Neuronal stem cell (in vitro differentiated cells): ENCODE measurements around the gene EMSY.
"Not testable (repeated sequence)": the region's sequence is repeated elsewhere in the genome, so short reads cannot be mapped to it uniquely, and the experiment has no call there.

Experiments used
- DNase-seq: peaks from one replicate; pipeline ENCODE4 v3.0.0-alpha.2; 2013; ENCODE audit warnings: low spot score
- H2AFZ ChIP-seq: one replicate; pipeline ENCODE4 v1.6.1; 2013; ENCODE audit warnings: mild to moderate bottlenecking, low read length, inconsistent platforms
- H2AK5ac ChIP-seq: 2 replicates; pipeline ENCODE4 v1.6.1; 2013; ENCODE audit warnings: low read depth, mild to moderate bottlenecking, inconsistent platforms, low read length, moderate library complexity, mixed read lengths
- H2BK120ac ChIP-seq: 2 replicates; pipeline ENCODE4 v1.6.1; 2013; ENCODE audit warnings: low read depth, mild to moderate bottlenecking, inconsistent platforms, low read length, moderate library complexity, mixed read lengths
- H2BK12ac ChIP-seq: one replicate; pipeline ENCODE4 v1.6.1; 2013; ENCODE audit warnings: low read length, inconsistent platforms
- H2BK15ac ChIP-seq: 2 replicates; pipeline ENCODE4 v1.6.1; 2013; ENCODE audit warnings: mild to moderate bottlenecking, low read length, inconsistent platforms, mixed read lengths
- H2BK5ac ChIP-seq: one replicate; pipeline ENCODE4 v1.6.1; 2013; ENCODE audit warnings: inconsistent platforms, mild to moderate bottlenecking, low read length, moderate library complexity
- H3K14ac ChIP-seq: one replicate; pipeline ENCODE4 v1.6.1; 2013; ENCODE audit warnings: low read length, inconsistent platforms
- H3K18ac ChIP-seq: 2 replicates; pipeline ENCODE4 v1.6.1; 2013; ENCODE audit warnings: low read length, inconsistent platforms
- H3K23ac ChIP-seq: 2 replicates; pipeline ENCODE4 v1.6.1; 2013; ENCODE audit warnings: low read depth, mild to moderate bottlenecking, mixed read lengths, low read length, inconsistent platforms; ENCODE audit not compliant: poor library complexity
- H3K27ac ChIP-seq: replicated peaks from 3 replicates; pipeline ENCODE4 v1.5.1; 2013; ENCODE audit warnings: low read length, inconsistent platforms
- H3K27me3 ChIP-seq, 3 experiments: 2 replicates each; pipeline ENCODE4 v1.6.1; 2013; ENCODE audit warnings: low read length in 3 of 3, mild to moderate bottlenecking in 2 of 3, inconsistent platforms in 1 of 3, low read depth in 1 of 3, mixed read lengths in 1 of 3, moderate library complexity in 1 of 3; ENCODE audit not compliant: control insufficient read depth in 3 of 3, insufficient read depth in 3 of 3
- H3K36me3 ChIP-seq, 2 donors: replicated peaks in 1 of 2; 2 replicates each; pipeline ENCODE4 v1.6.1; 2013; ENCODE audit warnings: low read length in 2 of 2; ENCODE audit not compliant: control insufficient read depth in 2 of 2, insufficient read depth in 2 of 2
- H3K4ac ChIP-seq: 2 replicates; pipeline ENCODE4 v1.6.1; 2013; ENCODE audit warnings: inconsistent platforms, mild to moderate bottlenecking, low read length, moderate library complexity
- H3K4me1 ChIP-seq, 2 donors: 1 replicate in 1 of 2; 2 replicates in 1 of 2; pipeline ENCODE4 v1.6.1; 2013; ENCODE audit warnings: low read length in 2 of 2, low read depth in 1 of 2; ENCODE audit not compliant: control insufficient read depth in 2 of 2, insufficient read depth in 1 of 2
- H3K4me2 ChIP-seq: one replicate; pipeline ENCODE4 v1.6.1; 2013; ENCODE audit warnings: mild to moderate bottlenecking, low read length, inconsistent platforms; ENCODE audit not compliant: insufficient read depth, poor library complexity, severe bottlenecking
- H3K4me3 ChIP-seq, 2 donors: 2 replicates each; pipeline ENCODE4 v1.5.1; 2013; ENCODE audit warnings: low read length in 2 of 2, mild to moderate bottlenecking in 2 of 2, inconsistent platforms in 1 of 2, moderate library complexity in 1 of 2
- H3K79me1 ChIP-seq: one replicate; pipeline ENCODE4 v1.6.1; 2013; ENCODE audit warnings: low read depth, mild to moderate bottlenecking, inconsistent platforms, low read length, moderate library complexity
- H3K9ac ChIP-seq: one replicate; pipeline ENCODE4 v1.6.1; 2013; ENCODE audit warnings: mild to moderate bottlenecking, low read depth, low read length, inconsistent platforms; ENCODE audit not compliant: poor library complexity
- H3K9me3 ChIP-seq, 2 donors: replicated peaks in 1 of 2; 2 replicates each; pipeline versions ENCODE3 to v1.6.1; 2013; ENCODE audit warnings: low read length in 2 of 2, mild to moderate bottlenecking in 2 of 2, inconsistent platforms in 1 of 2, low read depth in 1 of 2, mixed read lengths in 1 of 2, moderate library complexity in 1 of 2; ENCODE audit not compliant: control insufficient read depth in 2 of 2, insufficient read depth in 1 of 2
- H4K8ac ChIP-seq: one replicate; pipeline ENCODE4 v1.6.1; 2013; ENCODE audit warnings: low read depth, mild to moderate bottlenecking, inconsistent platforms, low read length, moderate library complexity
- H4K91ac ChIP-seq: one replicate; pipeline ENCODE4 v1.6.1; 2013; ENCODE audit warnings: low read length, low read depth, mild to moderate bottlenecking, inconsistent platforms; ENCODE audit not compliant: poor library complexity
- WGBS, 2 donors: extraction: QIAGEN DNeasy Blood & Tissue Kit; methylation state at CpG; one replicate each; pipeline ENCODE4 v1.1.7; 2013; ENCODE audit warnings: missing lambda C conversion rate in 2 of 2, mixed read lengths in 1 of 2; ENCODE audit not compliant: insufficient read length in 2 of 2, insufficient replicate concordance in 1 of 2; ENCODE audit errors: extremely low coverage in 2 of 2; 5-methylcytosine and 5-hydroxymethylcytosine counted together

EMSY gene

GRCh38 chr11:76401484-76401883, 43.3 kb upstream of the EMSY start:
- H4K8ac ChIP-seq, H3K4me3 ChIP-seq, H3K27me3 ChIP-seq, H3K27ac ChIP-seq, H2BK15ac ChIP-seq, H3K9ac ChIP-seq, H2BK12ac ChIP-seq, H3K36me3 ChIP-seq, H2BK5ac ChIP-seq, H3K4me1 ChIP-seq, H3K4ac ChIP-seq, DNase-seq, H3K79me1 ChIP-seq, H3K9me3 ChIP-seq, H3K14ac ChIP-seq, H2AFZ ChIP-seq, H3K18ac ChIP-seq, H3K23ac ChIP-seq, H4K91ac ChIP-seq, H3K4me2 ChIP-seq, H2AK5ac ChIP-seq, H2BK120ac ChIP-seq: not testable (repeated sequence)
- no CpG with 5 or more reads among the region's 8 CpGs for WGBS, 2 donors

DNA sequence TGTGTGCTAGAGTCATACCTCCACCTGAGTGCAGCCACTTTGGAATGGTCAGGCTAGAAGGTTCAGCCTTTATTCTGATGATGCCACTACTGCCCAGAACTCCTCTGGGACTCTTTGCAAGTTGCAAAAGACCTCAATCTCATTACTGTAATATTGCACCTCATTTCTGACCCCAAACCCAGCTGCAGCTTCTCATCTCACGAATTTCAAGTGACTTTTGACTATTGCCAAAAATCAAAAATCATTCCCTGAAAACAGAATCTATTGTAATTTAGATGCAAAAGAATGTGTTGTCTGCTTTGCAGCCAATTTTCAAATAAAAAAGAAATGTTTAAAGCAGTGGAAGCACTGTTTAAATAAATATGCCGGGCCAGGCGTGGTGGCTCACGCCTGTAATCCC, 38.5 kb upstream of the EMSY start:
- H4K8ac ChIP-seq = no peak overlapping the region
- WGBS, 2 donors = no CpG with 5 or more reads among the region's 4 CpGs
- no peaks in the 10 kb centered on the region for H3K36me3 ChIP-seq
- H3K18ac ChIP-seq = no peak overlapping the region
- H3K23ac ChIP-seq = no peak overlapping the region
- no peaks in the 10 kb centered on the region for H3K79me1 ChIP-seq
- H2AFZ ChIP-seq = no peak overlapping the region
- no peak overlapping the region for H2BK5ac ChIP-seq
- no peak overlapping the region for H3K4me3 ChIP-seq
- H2AK5ac ChIP-seq = no peak overlapping the region
- no peak overlapping the region for H2BK15ac ChIP-seq
- H3K4ac ChIP-seq = no peak overlapping the region
- no peak for DNase-seq
- peaks cover 5 to 7% of the 10 kb centered on the region in 2 donors for H3K4me1 ChIP-seq
- H3K4me2 ChIP-seq = no peak overlapping the region
- H3K27me3 ChIP-seq = no peaks in the 10 kb centered on the region
- H2BK12ac ChIP-seq = no peak overlapping the region
- no peak overlapping the region for H3K9ac ChIP-seq
- H3K9me3 ChIP-seq = no peaks in the 10 kb centered on the region
- H2BK120ac ChIP-seq = no peak overlapping the region
- no peak overlapping the region for H4K91ac ChIP-seq
- no peak overlapping the region for H3K27ac ChIP-seq
- H3K14ac ChIP-seq = no peak overlapping the region

GRCh38 chr11:76408171-76408965, 36.5 kb upstream of the EMSY start:
- DNase-seq = no peak
- H3K79me1 ChIP-seq = no peaks in the 10 kb centered on the region
- no peak overlapping the region for H3K9ac ChIP-seq
- H3K4me3 ChIP-seq = peak overlapping the region in 1 of 2 donors; percentile 10
- H3K18ac ChIP-seq = no peak overlapping the region
- H4K8ac ChIP-seq = no peak overlapping the region
- H2BK120ac ChIP-seq = no peak overlapping the region
- no peak overlapping the region for H4K91ac ChIP-seq
- no peak overlapping the region for H3K4ac ChIP-seq
- no peaks in the 10 kb centered on the region for H3K9me3 ChIP-seq
- no peak overlapping the region for H2BK12ac ChIP-seq
- H3K23ac ChIP-seq = no peak overlapping the region
- H3K27ac ChIP-seq = no peak overlapping the region
- H3K14ac ChIP-seq = no peak overlapping the region
- peaks cover 5 to 7% of the 10 kb centered on the region in 2 donors for H3K4me1 ChIP-seq
- no peak overlapping the region for H2AK5ac ChIP-seq
- WGBS, 2 donors = no CpG with 5 or more reads among the region's 7 CpGs
- no peaks in the 10 kb centered on the region for H3K36me3 ChIP-seq
- H2BK15ac ChIP-seq = no peak overlapping the region
- H3K27me3 ChIP-seq = no peaks in the 10 kb centered on the region
- H3K4me2 ChIP-seq = no peak overlapping the region
- no peak overlapping the region for H2BK5ac ChIP-seq
- H2AFZ ChIP-seq = peak overlapping the region; percentile 80

GRCh38 chr11:76410851-76411357, 33.9 kb upstream of the EMSY start:
- no peaks in the 10 kb centered on the region for H3K36me3 ChIP-seq
- no peak overlapping the region for H2BK120ac ChIP-seq
- no peak overlapping the region for H2BK15ac ChIP-seq
- no peak overlapping the region for H3K4ac ChIP-seq
- no CpG with 5 or more reads among the region's 10 CpGs for WGBS, 2 donors
- no peak overlapping the region for H2AFZ ChIP-seq
- no peak overlapping the region for H2BK12ac ChIP-seq
- H4K91ac ChIP-seq = no peak overlapping the region
- H4K8ac ChIP-seq = no peak overlapping the region
- H3K4me1 ChIP-seq = peaks cover 5 to 7% of the 10 kb centered on the region in 2 donors
- no peak overlapping the region for H3K14ac ChIP-seq
- no peak overlapping the region for H2AK5ac ChIP-seq
- no peak overlapping the region for H3K4me3 ChIP-seq
- no peak for DNase-seq
- H3K4me2 ChIP-seq = no peak overlapping the region
- no peaks in the 10 kb centered on the region for H3K27me3 ChIP-seq
- H3K9ac ChIP-seq = no peak overlapping the region
- no peaks in the 10 kb centered on the region for H3K9me3 ChIP-seq
- no peak overlapping the region for H3K23ac ChIP-seq
- H3K79me1 ChIP-seq = no peaks in the 10 kb centered on the region
- no peak overlapping the region for H2BK5ac ChIP-seq
- H3K18ac ChIP-seq = no peak overlapping the region
- H3K27ac ChIP-seq = no peak overlapping the region
